Tibial nerve (tissue), 4 donors: Measurements from ENCODE around the gene ABCA6.

Source experiments
- CTCF ChIP-seq, 5 experiments: fragments of 200-600 bp in 3 of 5; fragments of 450-650 bp in 2 of 5; sonication (generic) in 3 of 5; IDR thresholded peaks; one replicate each; pipeline ENCODE4 v1.5.1; 2016 to 2019; ENCODE audit warnings: antibody characterized with exemption in 5 of 5, mild to moderate bottlenecking in 3 of 5, moderate library complexity in 2 of 5
- EP300 ChIP-seq, 2 donors: sonication (generic); formaldehyde crosslinking; IDR thresholded peaks; one replicate each; pipeline ENCODE4 v1.6.1; 2017; ENCODE audit warnings: antibody characterized with exemption in 2 of 2, mild to moderate bottlenecking in 1 of 2
- POLR2A ChIP-seq, 2 donors: fragments of 450-650 bp; IDR thresholded peaks; one replicate each; pipeline ENCODE4 v1.6.1; 2017; ENCODE audit warnings: antibody characterized with exemption in 2 of 2, mild to moderate bottlenecking in 2 of 2, moderate library complexity in 2 of 2

- TF ChIP-seq CTCF (IDR thresholded peaks at IDR 0.05) (no peak), EP300 (IDR thresholded peaks at IDR 0.05) (no peak), POLR2A (IDR thresholded peaks at IDR 0.05) (no peak)
These were observed 35.6 kb downstream of the ABCA6 start for GRCh38 chr17:69105907-69106730.
